Progenitor cell of endocrine pancreas (in vitro differentiated cells): ENCODE results near the gene POP7. TPM values are rescaled to one million over a fixed set of nuclear protein-coding genes. Genes with fewer than 3 reads are reported as not detected.
"Not testable (repeated sequence)": the region's sequence is repeated elsewhere in the genome, so short reads cannot be mapped to it uniquely, and the experiment has no call there.

Experiments
- DNase-seq: peaks from one replicate; pipeline ENCODE4 v3.0.0; 2021; ENCODE audit warnings: low spot score; ENCODE audit not compliant: unreplicated experiment
- H3K27ac Mint-ChIP-seq: 2 replicates; pipeline ENCODE4 v1.8.0; 2021; ENCODE audit warnings: mild to moderate bottlenecking, moderate library complexity, mixed read lengths
- H3K27me3 Mint-ChIP-seq: 2 replicates; pipeline ENCODE4 v1.8.0; 2021; ENCODE audit warnings: mixed read lengths
- H3K36me3 Mint-ChIP-seq: 2 replicates; pipeline ENCODE4 v1.8.0; 2022; ENCODE audit warnings: mixed read lengths; ENCODE audit not compliant: insufficient read depth
- H3K4me1 Mint-ChIP-seq: 2 replicates; pipeline ENCODE4 v1.8.0; 2021; ENCODE audit warnings: low read depth, mixed read lengths
- H3K4me3 Mint-ChIP-seq: 2 replicates; pipeline ENCODE4 v1.8.0; 2021; ENCODE audit warnings: low read depth, mild to moderate bottlenecking, moderate library complexity, mixed read lengths
- H3K9me3 Mint-ChIP-seq: 2 replicates; pipeline ENCODE4 v1.8.0; 2021; ENCODE audit warnings: low read depth, mixed read lengths
- CTCF ChIP-seq: fragments of 200-600 bp; sonication (generic); IDR thresholded peaks from one replicate; pipeline ENCODE4 v1.5.0; 2021; ENCODE audit warnings: antibody characterized with exemption, mild to moderate bottlenecking; ENCODE audit not compliant: unreplicated experiment
- total RNA-seq: library from RNA; stranded (reverse); gene quantifications from 2 replicates; pipeline ENCODE4 v1.2.1, GENCODE V29; 2021

The POP7 gene
- total RNA-seq, 1 donor from 2014 or later = 33.7 TPM

DNA sequence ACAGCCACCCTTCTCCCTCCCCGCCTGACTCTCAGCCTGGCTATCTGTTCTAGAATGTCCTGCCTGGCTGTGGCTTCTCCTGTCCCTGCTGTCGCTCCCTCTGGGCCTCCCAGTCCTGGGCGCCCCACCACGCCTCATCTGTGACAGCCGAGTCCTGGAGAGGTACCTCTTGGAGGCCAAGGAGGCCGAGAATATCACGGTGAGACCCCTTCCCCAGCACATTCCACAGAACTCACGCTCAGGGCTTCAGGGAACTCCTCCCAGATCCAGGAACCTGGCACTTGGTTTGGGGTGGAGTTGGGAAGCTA is 15.5 kb downstream of the POP7 start:
- Mint-ChIP-seq H3K4me1 (peaks cover 2% of the 10 kb centered on the region), H3K27ac (no peak overlapping the region), H3K27me3 (peaks cover 57% of the 10 kb centered on the region), H3K36me3 (peaks cover 7% of the 10 kb centered on the region), H3K4me3 (no peak overlapping the region), H3K9me3 (peaks cover 14% of the 10 kb centered on the region)
- no peak for DNase-seq
- no peak for TF ChIP-seq CTCF

DNA sequence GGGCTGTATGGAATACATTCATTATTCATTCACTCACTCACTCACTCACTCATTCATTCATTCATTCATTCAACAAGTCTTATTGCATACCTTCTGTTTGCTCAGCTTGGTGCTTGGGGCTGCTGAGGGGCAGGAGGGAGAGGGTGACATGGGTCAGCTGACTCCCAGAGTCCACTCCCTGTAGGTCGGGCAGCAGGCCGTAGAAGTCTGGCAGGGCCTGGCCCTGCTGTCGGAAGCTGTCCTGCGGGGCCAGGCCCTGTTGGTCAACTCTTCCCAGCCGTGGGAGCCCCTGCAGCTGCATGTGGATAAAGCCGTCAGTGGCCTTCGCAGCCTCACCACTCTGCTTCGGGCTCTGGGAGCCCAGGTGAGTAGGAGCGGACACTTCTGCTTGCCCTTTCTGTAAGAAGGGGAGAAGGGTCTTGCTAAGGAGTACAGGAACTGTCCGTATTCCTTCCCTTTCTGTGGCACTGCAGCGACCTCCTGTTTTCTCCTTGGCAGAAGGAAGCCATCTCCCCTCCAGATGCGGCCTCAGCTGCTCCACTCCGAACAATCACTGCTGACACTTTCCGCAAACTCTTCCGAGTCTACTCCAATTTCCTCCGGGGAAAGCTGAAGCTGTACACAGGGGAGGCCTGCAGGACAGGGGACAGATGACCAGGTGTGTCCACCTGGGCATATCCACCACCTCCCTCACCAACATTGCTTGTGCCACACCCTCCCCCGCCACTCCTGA is 16.7 kb downstream of the POP7 start:
- Mint-ChIP-seq H3K4me3 (no peak overlapping the region), H3K27me3 (peaks cover 58% of the 10 kb centered on the region), H3K9me3 (peaks cover 14% of the 10 kb centered on the region), H3K27ac (no peak overlapping the region), H3K4me1 (peaks cover 2% of the 10 kb centered on the region), H3K36me3 (peaks cover 7% of the 10 kb centered on the region)
- TF ChIP-seq CTCF = no peak
- DNase-seq = no peak

DNA sequence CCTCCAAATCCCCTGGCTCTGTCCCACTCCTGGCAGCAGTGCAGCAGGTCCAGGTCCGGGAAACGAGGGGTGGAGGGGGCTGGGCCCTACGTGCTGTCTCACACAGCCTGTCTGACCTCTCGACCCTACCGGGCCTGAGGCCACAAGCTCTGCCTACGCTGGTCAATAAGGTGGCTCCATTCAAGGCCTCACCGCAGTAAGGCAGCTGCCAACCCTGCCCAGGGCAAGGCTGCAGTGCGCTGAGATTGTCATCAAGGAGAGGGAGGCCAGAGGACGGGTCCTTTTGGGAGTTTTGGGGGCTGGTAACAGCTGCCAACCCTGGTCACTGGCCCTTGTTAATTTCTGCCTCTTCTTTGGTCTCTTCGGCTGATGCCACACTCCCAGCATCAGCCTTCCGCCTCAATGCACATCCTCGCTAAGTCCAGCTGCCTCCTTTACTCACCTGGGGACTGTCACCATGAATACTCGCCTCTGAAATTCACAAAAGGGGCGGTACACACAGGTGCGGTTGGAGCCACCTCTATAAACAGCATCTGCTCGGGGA is 17.9 kb downstream of the POP7 start:
- no peak for TF ChIP-seq CTCF
- Mint-ChIP-seq H3K4me3 (no peak overlapping the region), H3K27ac (no peak overlapping the region), H3K9me3 (peaks cover 4% of the 10 kb centered on the region), H3K36me3 (peaks cover 3% of the 10 kb centered on the region), H3K27me3 (peaks cover 56% of the 10 kb centered on the region), H3K4me1 (peaks cover 2% of the 10 kb centered on the region)
- DNase-seq = no peak

DNA sequence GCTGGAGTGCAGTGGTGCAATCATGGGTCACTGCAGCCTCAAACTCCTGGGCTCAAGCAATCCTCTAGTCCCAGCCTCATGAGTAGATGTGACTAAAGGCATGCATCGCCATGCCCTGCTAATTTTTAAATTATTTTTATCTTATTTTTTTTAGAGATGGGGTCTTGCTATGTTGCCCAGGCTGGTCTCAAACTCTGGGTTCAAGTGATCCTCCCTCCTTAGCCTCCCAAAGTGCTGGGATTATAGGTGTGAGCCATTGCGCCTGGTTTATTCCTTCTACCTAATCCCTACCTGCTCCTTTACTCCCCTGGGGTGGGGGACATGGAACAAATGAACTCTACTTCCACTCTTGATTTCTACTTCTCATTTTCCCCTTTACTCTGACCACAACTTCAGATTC is 18.4 kb downstream of the POP7 start:
- peaks cover 52% of the 10 kb centered on the region for H3K27me3 Mint-ChIP-seq
- not testable (repeated sequence) for H3K9me3 Mint-ChIP-seq, H3K4me3 Mint-ChIP-seq, H3K27ac Mint-ChIP-seq, DNase-seq, H3K36me3 Mint-ChIP-seq, H3K4me1 Mint-ChIP-seq

- no peak overlapping the region for H3K27ac Mint-ChIP-seq
- H3K27me3 Mint-ChIP-seq = peaks cover 28% of the 10 kb centered on the region
- no peaks in the 10 kb centered on the region for H3K9me3 Mint-ChIP-seq
- DNase-seq = no peak
- no peaks in the 10 kb centered on the region for H3K4me1 Mint-ChIP-seq
- H3K36me3 Mint-ChIP-seq = no peaks in the 10 kb centered on the region
- no peak for TF ChIP-seq CTCF
- no peak overlapping the region for H3K4me3 Mint-ChIP-seq
Observed at GRCh38 chr7:100726996-100727761, 21.3 kb downstream of the POP7 start.
